Testis (tissue), 2 donors: Measurements from ENCODE around the gene LTN1.

Experiments used
- POLR2A ChIP-seq: fragments of 450-650 bp; IDR thresholded peaks from one replicate; pipeline ENCODE4 v1.6.1; 2017; ENCODE audit warnings: antibody characterized with exemption, mild to moderate bottlenecking, moderate library complexity
- TF ChIP-seq, protein P1 (sequence below), 3 experiments: fragments of 450-650 bp in 2 of 3; fragments of 200-600 bp in 1 of 3; sonication (generic) in 1 of 3; IDR thresholded peaks; one replicate each; pipeline ENCODE4 v1.5.1; 2016 to 2019; ENCODE audit warnings: antibody characterized with exemption in 3 of 3, mild to moderate bottlenecking in 2 of 3, moderate library complexity in 1 of 3

DNA sequence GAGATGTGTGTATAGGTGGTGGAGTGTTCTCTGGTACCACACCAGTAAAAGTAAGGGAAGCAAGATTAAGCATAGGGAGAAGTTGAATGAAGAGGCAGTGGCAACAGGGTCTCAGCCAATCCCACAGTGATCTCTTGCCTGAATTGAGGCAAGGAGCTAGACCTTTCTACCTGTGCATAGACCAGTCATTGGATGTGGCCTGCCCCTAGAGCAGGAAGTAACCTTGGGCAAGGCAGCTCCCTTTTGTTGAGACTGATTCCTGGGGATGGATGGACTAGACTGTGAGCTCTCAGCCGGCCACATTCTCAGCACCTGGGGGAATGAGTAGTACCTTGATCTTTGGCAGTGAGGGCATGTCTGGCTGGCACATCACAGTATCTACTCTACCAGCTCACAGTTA is 38.2 kb upstream of the LTN1 start:
- TF ChIP-seq, protein P1, sequence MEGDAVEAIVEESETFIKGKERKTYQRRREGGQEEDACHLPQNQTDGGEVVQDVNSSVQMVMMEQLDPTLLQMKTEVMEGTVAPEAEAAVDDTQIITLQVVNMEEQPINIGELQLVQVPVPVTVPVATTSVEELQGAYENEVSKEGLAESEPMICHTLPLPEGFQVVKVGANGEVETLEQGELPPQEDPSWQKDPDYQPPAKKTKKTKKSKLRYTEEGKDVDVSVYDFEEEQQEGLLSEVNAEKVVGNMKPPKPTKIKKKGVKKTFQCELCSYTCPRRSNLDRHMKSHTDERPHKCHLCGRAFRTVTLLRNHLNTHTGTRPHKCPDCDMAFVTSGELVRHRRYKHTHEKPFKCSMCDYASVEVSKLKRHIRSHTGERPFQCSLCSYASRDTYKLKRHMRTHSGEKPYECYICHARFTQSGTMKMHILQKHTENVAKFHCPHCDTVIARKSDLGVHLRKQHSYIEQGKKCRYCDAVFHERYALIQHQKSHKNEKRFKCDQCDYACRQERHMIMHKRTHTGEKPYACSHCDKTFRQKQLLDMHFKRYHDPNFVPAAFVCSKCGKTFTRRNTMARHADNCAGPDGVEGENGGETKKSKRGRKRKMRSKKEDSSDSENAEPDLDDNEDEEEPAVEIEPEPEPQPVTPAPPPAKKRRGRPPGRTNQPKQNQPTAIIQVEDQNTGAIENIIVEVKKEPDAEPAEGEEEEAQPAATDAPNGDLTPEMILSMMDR (IDR thresholded peaks at IDR 0.05), result no peak
- TF ChIP-seq POLR2A, result no peak
